H9 (cell line): ENCODE results near the gene FBLN2. TPM values are rescaled to one million over a fixed set of nuclear protein-coding genes. Genes with fewer than 3 reads are reported as not detected.

ENCODE experiments used
- DNase-seq: peaks from one replicate; pipeline ENCODE4 v3.0.0-alpha.2; 2017
- H2AFZ ChIP-seq: one replicate; pipeline ENCODE4 v1.6.1; 2013; ENCODE audit warnings: mild to moderate bottlenecking, low read length, control low read depth, moderate library complexity
- H2AK5ac ChIP-seq: 2 replicates; pipeline ENCODE4 v1.6.1; 2013; ENCODE audit warnings: low read length, control low read depth, mixed read lengths; ENCODE audit not compliant: insufficient read length
- H2BK120ac ChIP-seq: one replicate; pipeline ENCODE4 v1.6.1; 2013; ENCODE audit warnings: low read depth, mild to moderate bottlenecking, low read length, control low read depth, inconsistent platforms; ENCODE audit not compliant: poor library complexity, severe bottlenecking
- H2BK12ac ChIP-seq: 2 replicates; pipeline ENCODE4 v1.6.1; 2013; ENCODE audit warnings: low read length, control low read depth, mixed read lengths, low read depth; ENCODE audit not compliant: insufficient read length
- H2BK15ac ChIP-seq: 2 replicates; pipeline ENCODE4 v1.6.1; 2013; ENCODE audit warnings: low read depth, low read length, control low read depth
- H2BK20ac ChIP-seq: one replicate; pipeline ENCODE4 v1.6.1; 2013; ENCODE audit warnings: low read depth, mild to moderate bottlenecking, low read length, control low read depth, inconsistent platforms; ENCODE audit not compliant: poor library complexity, severe bottlenecking
- H2BK5ac ChIP-seq: 2 replicates; pipeline ENCODE4 v1.6.1; 2013; ENCODE audit warnings: low read length, control low read depth, mixed read lengths; ENCODE audit not compliant: insufficient read length
- H3K14ac ChIP-seq: 2 replicates; pipeline ENCODE4 v1.6.1; 2013; ENCODE audit warnings: low read length, control low read depth; ENCODE audit not compliant: insufficient read depth
- H3K18ac ChIP-seq: 2 replicates; pipeline ENCODE4 v1.6.1; 2013; ENCODE audit warnings: low read depth, mild to moderate bottlenecking, mixed read lengths, low read length, control low read depth; ENCODE audit not compliant: insufficient read length
- H3K23ac ChIP-seq: 2 replicates; pipeline ENCODE4 v1.6.1; 2013; ENCODE audit warnings: low read length, control low read depth, mixed read lengths, low read depth; ENCODE audit not compliant: insufficient read length
- H3K23me2 ChIP-seq: 2 replicates; pipeline ENCODE4 v1.6.1; 2013; ENCODE audit warnings: low read depth, mild to moderate bottlenecking, mixed read lengths, low read length, control low read depth; ENCODE audit not compliant: insufficient read length, poor library complexity, severe bottlenecking
- H3K27ac ChIP-seq: 2 replicates; pipeline ENCODE4 v1.5.1; 2013; ENCODE audit warnings: low read length, control low read depth, mixed read lengths, low read depth; ENCODE audit not compliant: insufficient read length
- H3K27me3 ChIP-seq: 2 replicates; pipeline ENCODE4 v1.6.1; 2013; ENCODE audit warnings: low read length, control low read depth, inconsistent platforms; ENCODE audit not compliant: insufficient read depth
- H3K4ac ChIP-seq: 2 replicates; pipeline ENCODE4 v1.6.1; 2013; ENCODE audit warnings: low read depth, mild to moderate bottlenecking, control low read depth, inconsistent platforms, low read length, moderate library complexity
- H3K4me1 ChIP-seq: 2 replicates; pipeline ENCODE4 v1.6.1; 2013; ENCODE audit warnings: low read length, control low read depth, inconsistent platforms; ENCODE audit not compliant: insufficient read depth
- H3K4me2 ChIP-seq: 2 replicates; pipeline ENCODE4 v1.6.1; 2013; ENCODE audit warnings: low read length, control low read depth, mixed read lengths; ENCODE audit not compliant: insufficient read length, insufficient read depth
- H3K56ac ChIP-seq: 2 replicates; pipeline ENCODE4 v1.6.1; 2013; ENCODE audit warnings: low read depth, mild to moderate bottlenecking, mixed read lengths, low read length, control low read depth; ENCODE audit not compliant: insufficient read length
- H3K79me1 ChIP-seq: 2 replicates; pipeline ENCODE4 v1.6.1; 2013; ENCODE audit warnings: low read depth, mild to moderate bottlenecking, moderate library complexity, low read length, control low read depth, inconsistent platforms; ENCODE audit not compliant: insufficient read depth, poor library complexity, severe bottlenecking
- H3K79me2 ChIP-seq: 2 replicates; pipeline ENCODE4 v1.6.1; 2013; ENCODE audit warnings: low read length, control low read depth, inconsistent platforms; ENCODE audit not compliant: insufficient read depth
- H3K9ac ChIP-seq: 2 replicates; pipeline ENCODE4 v1.6.1; 2013; ENCODE audit warnings: low read length, control low read depth, mixed read lengths; ENCODE audit not compliant: insufficient read length; ENCODE audit errors: extremely low read depth
- H3K9me3 ChIP-seq: one replicate; pipeline ENCODE4 v1.6.1; 2013; ENCODE audit warnings: low read depth, low read length, inconsistent platforms; ENCODE audit not compliant: control insufficient read depth
- H3T11ph ChIP-seq: one replicate; pipeline ENCODE4 v1.6.1; 2013; ENCODE audit warnings: mild to moderate bottlenecking, low read length, control low read depth, inconsistent platforms
- H4K20me1 ChIP-seq: one replicate; pipeline ENCODE4 v1.6.1; 2013; ENCODE audit not compliant: control insufficient read depth, insufficient read length, insufficient read depth
- H4K5ac ChIP-seq: 2 replicates; pipeline ENCODE4 v1.6.1; 2013; ENCODE audit warnings: low read depth, mild to moderate bottlenecking, mixed read lengths, low read length, control low read depth; ENCODE audit not compliant: insufficient read length
- H4K8ac ChIP-seq: replicated peaks from 2 replicates; pipeline ENCODE4 v1.6.1; 2013; ENCODE audit warnings: low read length, control low read depth, mixed read lengths, low read depth; ENCODE audit not compliant: insufficient read length
- H4K91ac ChIP-seq: 2 replicates; pipeline ENCODE4 v1.6.1; 2013; ENCODE audit warnings: low read depth, mild to moderate bottlenecking, moderate library complexity, mixed read lengths, low read length, control low read depth; ENCODE audit not compliant: insufficient read length
- H3K27ac Mint-ChIP-seq, 3 experiments: 2 replicates in 2 of 3; 3 replicates in 1 of 3; pipeline ENCODE4 v1.8.0; 2020 to 2021; ENCODE audit warnings: mixed read lengths in 3 of 3, mild to moderate bottlenecking in 1 of 3, moderate library complexity in 1 of 3
- H3K27me3 Mint-ChIP-seq: 2 replicates; pipeline ENCODE4 v1.8.0; 2021; ENCODE audit warnings: low read depth, mild to moderate bottlenecking, moderate library complexity, mixed read lengths
- H3K36me3 Mint-ChIP-seq, 3 experiments: 2 replicates in 2 of 3; 3 replicates in 1 of 3; pipeline ENCODE4 v1.8.0; 2020 to 2021; ENCODE audit warnings: low read depth in 3 of 3, mixed read lengths in 3 of 3; ENCODE audit not compliant: insufficient read depth in 1 of 3
- H3K4me1 Mint-ChIP-seq, 2 experiments: 2 replicates each; pipeline ENCODE4 v1.8.0; 2020; ENCODE audit warnings: mixed read lengths in 2 of 2
- H3K4me3 Mint-ChIP-seq, 2 experiments: 2 replicates in 1 of 2; 3 replicates in 1 of 2; pipeline ENCODE4 v1.8.0; 2020 to 2021; ENCODE audit warnings: mild to moderate bottlenecking in 2 of 2, mixed read lengths in 2 of 2, moderate library complexity in 1 of 2
- H3K9me3 Mint-ChIP-seq, 2 experiments: 2 replicates in 1 of 2; 3 replicates in 1 of 2; pipeline ENCODE4 v1.8.0; 2020; ENCODE audit warnings: mild to moderate bottlenecking in 2 of 2, mixed read lengths in 2 of 2, moderate library complexity in 1 of 2
- WGBS: extraction: QIAGEN DNeasy Blood & Tissue Kit; methylation state at CpG from one replicate; pipeline ENCODE4 v1.1.7; 2013; ENCODE audit warnings: missing lambda C conversion rate, low lambda C conversion rate, mixed read lengths; ENCODE audit not compliant: insufficient read length; ENCODE audit errors: extremely low coverage; 5-methylcytosine and 5-hydroxymethylcytosine counted together
- total RNA-seq: library from RNA; stranded (reverse); gene quantifications from 2 replicates; pipeline ENCODE4 v1.2.1, GENCODE V29; 2021
- TF ChIP-seq, protein P1 (sequence below): fragments of 200-600 bp; sonication (generic); conservative IDR thresholded peaks from 3 replicates; pipeline ENCODE4 v1.8.0; 2021; ENCODE audit warnings: antibody characterized with exemption, mild to moderate bottlenecking

Gene FBLN2
- total RNA-seq, 1 experiment from 2014 or later = 11.8 TPM

DNA sequence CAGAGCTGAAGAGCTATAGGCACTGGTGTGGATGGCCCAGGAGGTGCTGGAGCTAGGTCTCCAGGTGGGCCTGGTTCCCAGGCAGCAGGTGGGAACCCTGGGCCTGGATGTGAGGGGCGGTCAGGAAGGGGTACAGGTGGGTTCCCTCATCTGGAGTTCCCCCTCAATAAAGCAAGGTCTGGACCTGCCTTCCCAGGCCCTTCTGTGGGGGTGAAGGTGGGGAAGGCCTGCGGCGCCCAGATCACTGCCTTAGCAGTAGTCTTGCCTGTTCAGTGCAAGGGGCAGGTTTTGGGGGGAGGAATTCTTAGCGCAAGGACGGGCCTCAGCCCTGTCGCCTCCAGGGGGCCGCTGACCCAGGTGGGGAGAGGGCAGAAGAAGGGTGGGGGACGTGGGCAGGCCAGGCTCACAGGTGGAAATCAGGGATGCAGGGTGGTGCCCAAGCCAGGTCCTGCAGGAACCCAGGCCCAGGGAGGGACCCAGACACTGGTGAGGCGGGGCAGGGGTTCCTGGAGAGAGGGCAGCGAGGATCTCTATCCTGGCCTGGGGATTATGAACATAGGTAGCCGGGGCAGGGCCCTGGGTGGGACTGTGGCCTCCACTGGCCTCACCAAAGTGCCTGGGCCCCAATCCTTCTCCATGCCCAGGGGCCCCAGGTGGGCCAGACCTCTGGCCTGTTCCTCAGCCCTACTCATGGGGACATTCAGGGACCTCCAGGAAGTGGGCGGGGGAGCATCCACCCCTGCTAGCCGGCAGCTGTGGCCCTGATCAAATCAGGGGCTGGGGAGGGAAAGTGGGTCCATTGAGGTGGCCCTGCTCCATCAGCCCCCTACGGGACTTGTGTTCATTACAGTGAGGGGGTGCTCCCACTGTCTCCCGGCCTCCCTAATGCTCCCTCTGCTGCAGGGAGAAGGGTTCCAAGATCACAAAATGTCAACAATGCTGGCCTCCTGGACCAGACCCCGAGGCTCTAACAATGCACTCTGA is 43.5 kb upstream of the FBLN2 start:
- H3K9me3 ChIP-seq = no peaks in the 10 kb centered on the region
- no peak overlapping the region for H4K91ac ChIP-seq
- DNase-seq = no peak
- no peak overlapping the region for H2BK12ac ChIP-seq
- H3K79me1 ChIP-seq = no peaks in the 10 kb centered on the region
- H3T11ph ChIP-seq = no peak overlapping the region
- H2BK20ac ChIP-seq = no peak overlapping the region
- H3K79me2 ChIP-seq = no peaks in the 10 kb centered on the region
- no peak overlapping the region; the same call in 1 of the 2 replicates for H3K14ac ChIP-seq
- H2BK15ac ChIP-seq = no peak overlapping the region
- no peak overlapping the region for H3K18ac ChIP-seq
- H4K8ac ChIP-seq = no peak overlapping the region
- no peaks in the 10 kb centered on the region; a peak in 1 of 5 replicates for H3K9me3 Mint-ChIP-seq
- TF ChIP-seq, protein P1, sequence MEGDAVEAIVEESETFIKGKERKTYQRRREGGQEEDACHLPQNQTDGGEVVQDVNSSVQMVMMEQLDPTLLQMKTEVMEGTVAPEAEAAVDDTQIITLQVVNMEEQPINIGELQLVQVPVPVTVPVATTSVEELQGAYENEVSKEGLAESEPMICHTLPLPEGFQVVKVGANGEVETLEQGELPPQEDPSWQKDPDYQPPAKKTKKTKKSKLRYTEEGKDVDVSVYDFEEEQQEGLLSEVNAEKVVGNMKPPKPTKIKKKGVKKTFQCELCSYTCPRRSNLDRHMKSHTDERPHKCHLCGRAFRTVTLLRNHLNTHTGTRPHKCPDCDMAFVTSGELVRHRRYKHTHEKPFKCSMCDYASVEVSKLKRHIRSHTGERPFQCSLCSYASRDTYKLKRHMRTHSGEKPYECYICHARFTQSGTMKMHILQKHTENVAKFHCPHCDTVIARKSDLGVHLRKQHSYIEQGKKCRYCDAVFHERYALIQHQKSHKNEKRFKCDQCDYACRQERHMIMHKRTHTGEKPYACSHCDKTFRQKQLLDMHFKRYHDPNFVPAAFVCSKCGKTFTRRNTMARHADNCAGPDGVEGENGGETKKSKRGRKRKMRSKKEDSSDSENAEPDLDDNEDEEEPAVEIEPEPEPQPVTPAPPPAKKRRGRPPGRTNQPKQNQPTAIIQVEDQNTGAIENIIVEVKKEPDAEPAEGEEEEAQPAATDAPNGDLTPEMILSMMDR = no peak
- peaks cover 6 to 10% of the 10 kb centered on the region in 2 experiments for H3K4me1 Mint-ChIP-seq
- H3K27me3 Mint-ChIP-seq = no peaks in the 10 kb centered on the region
- H3K36me3 Mint-ChIP-seq = no peaks in the 10 kb centered on the region
- no peak overlapping the region for H3K4me3 Mint-ChIP-seq
- no peak overlapping the region for H3K4me2 ChIP-seq
- H3K27ac ChIP-seq = no peak overlapping the region
- no peaks in the 10 kb centered on the region; the same call in 1 of the 2 replicates for H3K4me1 ChIP-seq
- no peak overlapping the region for H3K27ac Mint-ChIP-seq
- no CpG with 5 or more reads among the region's 16 CpGs for WGBS
- H2BK5ac ChIP-seq = no peak overlapping the region
- no peak overlapping the region for H2AFZ ChIP-seq
- no peak overlapping the region for H3K56ac ChIP-seq
- no peaks in the 10 kb centered on the region for H3K27me3 ChIP-seq
- no peak overlapping the region for H3K4ac ChIP-seq
- H4K5ac ChIP-seq = no peak overlapping the region
- no peak overlapping the region for H2BK120ac ChIP-seq
- no peak overlapping the region for H3K23ac ChIP-seq
- peaks cover 8% of the 10 kb centered on the region for H4K20me1 ChIP-seq
- no peaks in the 10 kb centered on the region for H3K23me2 ChIP-seq
- no peak overlapping the region for H3K9ac ChIP-seq
- no peak overlapping the region for H2AK5ac ChIP-seq
